HEK293 (cell line): ENCODE measurements around the gene NCSTN.
A peak's percentile ranks its signal among the peaks of the same experiment; 100 is the strongest.

ENCODE experiments used
- IKZF3 ChIP-seq: fragments of 450-650 bp; IDR thresholded peaks from 2 replicates; pipeline ENCODE4 v1.5.0; 2018; ENCODE audit warnings: missing biosample characterization, mild to moderate bottlenecking, missing genetic modification characterization, moderate library complexity
- KLF1 ChIP-seq: fragments of 450-650 bp; formaldehyde crosslinking; IDR thresholded peaks from 2 replicates; pipeline ENCODE4 v1.5.1; 2016; ENCODE audit warnings: missing biosample characterization, missing genetic modification characterization
- KLF16 ChIP-seq: fragments of 450-650 bp; formaldehyde crosslinking; IDR thresholded peaks from 2 replicates; pipeline ENCODE4 v1.5.1; 2017; ENCODE audit warnings: missing biosample characterization, missing genetic modification characterization
- KLF9 ChIP-seq: fragments of 450-650 bp; formaldehyde crosslinking; IDR thresholded peaks from 2 replicates; pipeline ENCODE4 v1.5.1; 2016; ENCODE audit warnings: missing biosample characterization, missing genetic modification characterization, low read depth
- OSR2 ChIP-seq: fragments of 450-650 bp; formaldehyde crosslinking; IDR thresholded peaks from 2 replicates; pipeline ENCODE4 v1.5.1; 2016; ENCODE audit warnings: missing biosample characterization, missing genetic modification characterization
- SCRT1 ChIP-seq: fragments of 450-650 bp; formaldehyde crosslinking; IDR thresholded peaks from 2 replicates; pipeline ENCODE4 v1.5.1; 2016; ENCODE audit warnings: missing biosample characterization, missing genetic modification characterization, borderline replicate concordance
- SP2 ChIP-seq: fragments of 450-650 bp; formaldehyde crosslinking; IDR thresholded peaks from 2 replicates; pipeline ENCODE4 v1.5.1; 2016; ENCODE audit warnings: missing biosample characterization, missing genetic modification characterization
- TRIM28 ChIP-seq: IDR thresholded peaks from 2 replicates; pipeline ENCODE4 v1.6.1; 2011; ENCODE audit warnings: low read length, control low read depth, borderline replicate concordance
- YY2 ChIP-seq: fragments of 450-650 bp; formaldehyde crosslinking; IDR thresholded peaks from 2 replicates; pipeline ENCODE4 v1.5.1; 2016; ENCODE audit warnings: missing biosample characterization, missing genetic modification characterization
- ZBTB17 ChIP-seq: fragments of 450-650 bp; formaldehyde crosslinking; IDR thresholded peaks from 2 replicates; pipeline ENCODE4 v1.5.1; 2016; ENCODE audit warnings: missing biosample characterization, missing genetic modification characterization
- ZBTB48 ChIP-seq: fragments of 450-650 bp; formaldehyde crosslinking; IDR thresholded peaks from 2 replicates; pipeline ENCODE4 v1.5.1; 2016; ENCODE audit warnings: missing biosample characterization, missing genetic modification characterization
- ZNF140 ChIP-seq: fragments of 450-650 bp; formaldehyde crosslinking; IDR thresholded peaks from 2 replicates; pipeline ENCODE4 v1.5.1; 2016; ENCODE audit warnings: missing biosample characterization, missing genetic modification characterization
- ZNF146 ChIP-seq: fragments of 450-650 bp; formaldehyde crosslinking; IDR thresholded peaks from 2 replicates; pipeline ENCODE4 v1.5.1; 2016; ENCODE audit warnings: missing biosample characterization, missing genetic modification characterization
- ZNF19 ChIP-seq: fragments of 450-650 bp; formaldehyde crosslinking; IDR thresholded peaks from 2 replicates; pipeline ENCODE4; 2016; ENCODE audit warnings: missing biosample characterization, missing genetic modification characterization, low read depth
- ZNF2 ChIP-seq: fragments of 450-650 bp; formaldehyde crosslinking; IDR thresholded peaks from 2 replicates; pipeline ENCODE4 v1.5.1; 2016; ENCODE audit warnings: missing biosample characterization, missing genetic modification characterization
- ZNF24 ChIP-seq: fragments of 450-650 bp; formaldehyde crosslinking; IDR thresholded peaks from 2 replicates; pipeline ENCODE4 v1.5.1; 2016; ENCODE audit warnings: missing biosample characterization, missing genetic modification characterization
- ZNF354C ChIP-seq: fragments of 450-650 bp; formaldehyde crosslinking; IDR thresholded peaks from 2 replicates; pipeline ENCODE4 v1.5.1; 2016; ENCODE audit warnings: missing biosample characterization, missing genetic modification characterization, low read depth, borderline replicate concordance
- ZNF426 ChIP-seq: fragments of 450-650 bp; formaldehyde crosslinking; IDR thresholded peaks from 2 replicates; pipeline ENCODE4 v1.5.1; 2017; ENCODE audit warnings: missing biosample characterization, missing genetic modification characterization, mild to moderate bottlenecking, inconsistent platforms, moderate library complexity
- ZNF623 ChIP-seq: fragments of 450-650 bp; formaldehyde crosslinking; IDR thresholded peaks from 2 replicates; pipeline ENCODE4 v1.5.1; 2016; ENCODE audit warnings: missing biosample characterization, missing genetic modification characterization
- ZNF777 ChIP-seq: fragments of 450-650 bp; formaldehyde crosslinking; IDR thresholded peaks from 2 replicates; pipeline ENCODE4 v1.5.1; 2017; ENCODE audit warnings: missing biosample characterization, missing genetic modification characterization, borderline replicate concordance
- ZNF785 ChIP-seq: fragments of 450-650 bp; formaldehyde crosslinking; IDR thresholded peaks from 2 replicates; pipeline ENCODE4 v1.5.1; 2016; ENCODE audit warnings: missing biosample characterization, missing genetic modification characterization
- ZNF837 ChIP-seq: fragments of 450-650 bp; formaldehyde crosslinking; IDR thresholded peaks from 2 replicates; pipeline ENCODE4 v1.5.1; 2016; ENCODE audit warnings: missing biosample characterization, missing genetic modification characterization
- ZSCAN16 ChIP-seq: fragments of 450-650 bp; formaldehyde crosslinking; IDR thresholded peaks from 2 replicates; pipeline ENCODE4 v1.5.1; 2016; ENCODE audit warnings: missing biosample characterization, missing genetic modification characterization
- TF ChIP-seq, protein P1 (sequence below): fragments of 450-650 bp; formaldehyde crosslinking; IDR thresholded peaks from 2 replicates; pipeline ENCODE4 v1.5.1; 2017; ENCODE audit warnings: missing biosample characterization, missing genetic modification characterization
- TF ChIP-seq, protein P2 (sequence below): fragments of 450-650 bp; formaldehyde crosslinking; IDR thresholded peaks from 2 replicates; pipeline ENCODE4 v1.5.1; 2016; ENCODE audit warnings: missing biosample characterization, missing genetic modification characterization
- TF ChIP-seq, protein P3 (sequence below): fragments of 450-650 bp; formaldehyde crosslinking; IDR thresholded peaks from 2 replicates; pipeline ENCODE4 v1.5.1; 2016; ENCODE audit warnings: missing biosample characterization, missing genetic modification characterization
- TF ChIP-seq, protein P4 (sequence below): fragments of 450-650 bp; formaldehyde crosslinking; IDR thresholded peaks from 2 replicates; pipeline ENCODE4 v1.5.1; 2016; ENCODE audit warnings: missing biosample characterization, missing genetic modification characterization

Gene NCSTN

DNA sequence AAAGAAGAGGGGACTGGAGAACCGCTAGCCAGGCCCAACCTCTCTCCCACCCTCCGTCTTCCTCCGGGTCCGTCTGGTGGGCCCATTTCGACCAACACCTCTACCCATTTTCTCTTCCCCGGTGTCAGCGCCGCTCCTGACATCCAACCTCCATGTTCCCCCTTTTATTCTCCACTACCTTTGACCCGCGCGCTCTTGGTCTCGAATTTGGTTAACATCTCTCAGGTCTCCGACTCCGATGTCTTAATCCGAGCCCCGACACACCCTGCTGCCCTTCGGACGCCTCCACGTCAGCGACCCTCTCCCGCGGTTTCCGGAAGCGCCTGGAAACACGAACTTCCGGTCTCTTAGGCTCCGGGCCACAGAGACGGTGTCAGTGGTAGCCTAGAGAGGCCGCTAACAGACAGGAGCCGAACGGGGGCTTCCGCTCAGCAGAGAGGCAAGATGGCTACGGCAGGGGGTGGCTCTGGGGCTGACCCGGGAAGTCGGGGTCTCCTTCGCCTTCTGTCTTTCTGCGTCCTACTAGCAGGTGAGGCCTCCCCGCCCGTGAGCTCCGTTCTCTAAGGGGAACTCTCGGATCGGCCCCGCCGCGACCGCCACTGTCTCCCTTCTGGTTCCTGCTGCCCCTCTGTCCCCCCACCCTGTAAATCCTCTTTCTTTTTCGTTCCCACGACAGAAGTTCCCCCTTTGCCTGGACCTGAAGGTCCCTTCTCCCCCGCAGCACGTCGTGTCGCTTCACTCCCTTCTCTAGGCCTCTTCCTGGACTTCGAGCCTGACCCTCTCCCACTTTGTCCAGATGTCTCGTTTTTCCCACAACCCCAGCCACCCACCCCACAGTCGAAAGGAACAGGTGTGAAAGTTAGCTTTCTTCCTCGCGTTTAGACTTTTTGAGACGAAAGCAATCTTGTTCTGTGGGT lies at the start of gene NCSTN, which contains the start of gene COPA (continued):
- TF ChIP-seq, protein P1, sequence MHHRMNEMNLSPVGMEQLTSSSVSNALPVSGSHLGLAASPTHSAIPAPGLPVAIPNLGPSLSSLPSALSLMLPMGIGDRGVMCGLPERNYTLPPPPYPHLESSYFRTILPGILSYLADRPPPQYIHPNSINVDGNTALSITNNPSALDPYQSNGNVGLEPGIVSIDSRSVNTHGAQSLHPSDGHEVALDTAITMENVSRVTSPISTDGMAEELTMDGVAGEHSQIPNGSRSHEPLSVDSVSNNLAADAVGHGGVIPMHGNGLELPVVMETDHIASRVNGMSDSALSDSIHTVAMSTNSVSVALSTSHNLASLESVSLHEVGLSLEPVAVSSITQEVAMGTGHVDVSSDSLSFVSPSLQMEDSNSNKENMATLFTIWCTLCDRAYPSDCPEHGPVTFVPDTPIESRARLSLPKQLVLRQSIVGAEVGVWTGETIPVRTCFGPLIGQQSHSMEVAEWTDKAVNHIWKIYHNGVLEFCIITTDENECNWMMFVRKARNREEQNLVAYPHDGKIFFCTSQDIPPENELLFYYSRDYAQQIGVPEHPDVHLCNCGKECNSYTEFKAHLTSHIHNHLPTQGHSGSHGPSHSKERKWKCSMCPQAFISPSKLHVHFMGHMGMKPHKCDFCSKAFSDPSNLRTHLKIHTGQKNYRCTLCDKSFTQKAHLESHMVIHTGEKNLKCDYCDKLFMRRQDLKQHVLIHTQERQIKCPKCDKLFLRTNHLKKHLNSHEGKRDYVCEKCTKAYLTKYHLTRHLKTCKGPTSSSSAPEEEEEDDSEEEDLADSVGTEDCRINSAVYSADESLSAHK (tag by site-specific recombination): 0 out of 2 replicates have a peak, but pooled peaks have one; percentile 7
- TF ChIP-seq ZNF2 (tag by site-specific recombination) (peak; percentile 62; the same call in 1 of the 2 replicates), ZBTB17 (tag by site-specific recombination) (peak; percentile 76), IKZF3 (tag by site-specific recombination) (0 out of 2 replicates have a peak, but pooled peaks have one; percentile 20), ZNF785 (tag by site-specific recombination) (no peak), ZNF354C (tag by site-specific recombination) (no peak), ZNF24 (tag by site-specific recombination) (peak; percentile 40; the same call in 1 of the 2 replicates), ZBTB48 (peak; percentile 69), TRIM28 (peak; percentile 61; the same call in 1 of the 2 replicates), ZNF19 (no peak), YY2 (tag by site-specific recombination) (peak; percentile 86), SP2 (peak; percentile 71), ZNF623 (peak; percentile 32; the same call in 1 of the 2 replicates), KLF9 (tag by site-specific recombination) (peak; percentile 47; the same call in 1 of the 2 replicates), ZNF837 (no peak), OSR2 (peak; percentile 94), SCRT1 (tag by site-specific recombination) (peak; percentile 65; the same call in 1 of the 2 replicates), KLF1 (tag by site-specific recombination) (peak; percentile 46; the same call in 1 of the 2 replicates), ZNF777 (tag by site-specific recombination) (peak; percentile 20; the same call in 1 of the 2 replicates), ZSCAN16 (tag by site-specific recombination) (0 out of 2 replicates have a peak, but pooled peaks have one; percentile 61), ZNF140 (tag by site-specific recombination) (no peak), ZNF426 (no peak), ZNF146 (peak; percentile 4; the same call in 1 of the 2 replicates), KLF16 (tag by site-specific recombination) (peak; percentile 89)
- TF ChIP-seq, protein P2, sequence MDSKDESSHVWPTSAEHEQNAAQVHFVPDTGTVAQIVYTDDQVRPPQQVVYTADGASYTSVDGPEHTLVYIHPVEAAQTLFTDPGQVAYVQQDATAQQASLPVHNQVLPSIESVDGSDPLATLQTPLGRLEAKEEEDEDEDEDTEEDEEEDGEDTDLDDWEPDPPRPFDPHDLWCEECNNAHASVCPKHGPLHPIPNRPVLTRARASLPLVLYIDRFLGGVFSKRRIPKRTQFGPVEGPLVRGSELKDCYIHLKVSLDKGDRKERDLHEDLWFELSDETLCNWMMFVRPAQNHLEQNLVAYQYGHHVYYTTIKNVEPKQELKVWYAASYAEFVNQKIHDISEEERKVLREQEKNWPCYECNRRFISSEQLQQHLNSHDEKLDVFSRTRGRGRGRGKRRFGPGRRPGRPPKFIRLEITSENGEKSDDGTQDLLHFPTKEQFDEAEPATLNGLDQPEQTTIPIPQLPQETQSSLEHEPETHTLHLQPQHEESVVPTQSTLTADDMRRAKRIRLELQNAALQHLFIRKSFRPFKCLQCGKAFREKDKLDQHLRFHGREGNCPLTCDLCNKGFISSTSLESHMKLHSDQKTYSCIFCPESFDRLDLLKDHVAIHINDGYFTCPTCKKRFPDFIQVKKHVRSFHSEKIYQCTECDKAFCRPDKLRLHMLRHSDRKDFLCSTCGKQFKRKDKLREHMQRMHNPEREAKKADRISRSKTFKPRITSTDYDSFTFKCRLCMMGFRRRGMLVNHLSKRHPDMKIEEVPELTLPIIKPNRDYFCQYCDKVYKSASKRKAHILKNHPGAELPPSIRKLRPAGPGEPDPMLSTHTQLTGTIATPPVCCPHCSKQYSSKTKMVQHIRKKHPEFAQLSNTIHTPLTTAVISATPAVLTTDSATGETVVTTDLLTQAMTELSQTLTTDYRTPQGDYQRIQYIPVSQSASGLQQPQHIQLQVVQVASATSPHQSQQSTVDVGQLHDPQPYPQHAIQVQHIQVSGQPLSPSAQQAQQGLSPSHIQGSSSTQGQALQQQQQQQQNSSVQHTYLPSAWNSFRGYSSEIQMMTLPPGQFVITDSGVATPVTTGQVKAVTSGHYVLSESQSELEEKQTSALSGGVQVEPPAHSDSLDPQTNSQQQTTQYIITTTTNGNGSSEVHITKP (tag by site-specific recombination): peak; percentile 97
- TF ChIP-seq, protein P3, sequence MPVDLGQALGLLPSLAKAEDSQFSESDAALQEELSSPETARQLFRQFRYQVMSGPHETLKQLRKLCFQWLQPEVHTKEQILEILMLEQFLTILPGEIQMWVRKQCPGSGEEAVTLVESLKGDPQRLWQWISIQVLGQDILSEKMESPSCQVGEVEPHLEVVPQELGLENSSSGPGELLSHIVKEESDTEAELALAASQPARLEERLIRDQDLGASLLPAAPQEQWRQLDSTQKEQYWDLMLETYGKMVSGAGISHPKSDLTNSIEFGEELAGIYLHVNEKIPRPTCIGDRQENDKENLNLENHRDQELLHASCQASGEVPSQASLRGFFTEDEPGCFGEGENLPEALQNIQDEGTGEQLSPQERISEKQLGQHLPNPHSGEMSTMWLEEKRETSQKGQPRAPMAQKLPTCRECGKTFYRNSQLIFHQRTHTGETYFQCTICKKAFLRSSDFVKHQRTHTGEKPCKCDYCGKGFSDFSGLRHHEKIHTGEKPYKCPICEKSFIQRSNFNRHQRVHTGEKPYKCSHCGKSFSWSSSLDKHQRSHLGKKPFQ (tag by site-specific recombination): no peak
- TF ChIP-seq, protein P4, sequence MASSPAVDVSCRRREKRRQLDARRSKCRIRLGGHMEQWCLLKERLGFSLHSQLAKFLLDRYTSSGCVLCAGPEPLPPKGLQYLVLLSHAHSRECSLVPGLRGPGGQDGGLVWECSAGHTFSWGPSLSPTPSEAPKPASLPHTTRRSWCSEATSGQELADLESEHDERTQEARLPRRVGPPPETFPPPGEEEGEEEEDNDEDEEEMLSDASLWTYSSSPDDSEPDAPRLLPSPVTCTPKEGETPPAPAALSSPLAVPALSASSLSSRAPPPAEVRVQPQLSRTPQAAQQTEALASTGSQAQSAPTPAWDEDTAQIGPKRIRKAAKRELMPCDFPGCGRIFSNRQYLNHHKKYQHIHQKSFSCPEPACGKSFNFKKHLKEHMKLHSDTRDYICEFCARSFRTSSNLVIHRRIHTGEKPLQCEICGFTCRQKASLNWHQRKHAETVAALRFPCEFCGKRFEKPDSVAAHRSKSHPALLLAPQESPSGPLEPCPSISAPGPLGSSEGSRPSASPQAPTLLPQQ (tag by site-specific recombination): peak; percentile 99
